ENCODE results near the gene LRRC74A. TPM values are rescaled to one million over a fixed set of nuclear protein-coding genes. Genes with fewer than 3 reads are reported as not detected.

Gene LRRC74A
- total RNA-seq, 2 donors from 2014 or later, result not detected

DNA sequence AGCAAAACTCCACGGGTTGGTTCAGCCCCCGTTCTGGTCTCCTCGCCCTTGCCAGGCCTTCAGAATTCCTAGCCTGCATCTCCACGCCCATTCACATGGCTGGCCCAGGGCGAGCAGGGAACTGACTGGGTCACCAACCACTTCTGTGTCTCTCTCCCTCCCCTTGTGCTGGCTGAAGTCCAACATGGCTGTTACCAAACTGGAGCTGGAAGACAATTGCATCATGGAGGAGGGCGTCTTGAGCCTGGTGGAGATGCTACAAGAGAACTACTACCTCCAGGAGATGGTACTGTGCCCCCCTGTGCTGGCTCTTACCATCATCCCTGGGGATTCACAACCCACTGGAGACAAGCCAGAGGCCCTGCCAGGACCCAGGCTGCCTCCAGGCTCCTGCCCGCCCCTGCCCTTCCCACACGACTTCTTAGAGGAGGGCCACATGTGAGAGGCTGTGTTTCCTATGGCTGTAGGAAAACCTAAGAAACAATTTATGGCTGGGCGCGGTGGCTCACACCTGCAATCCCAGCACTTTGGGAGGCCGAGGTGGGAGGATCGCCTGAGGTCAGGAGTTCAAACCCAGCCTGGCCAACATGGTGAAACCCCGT lies 9.9 kb downstream of the LRRC74A start:
- no peak for ATAC-seq (replicated peaks in 1 of 2)
- H3K27me3 Mint-ChIP-seq (ENCODE audit: low read depth), result peaks cover 7% of the 10 kb centered on the region
- H3K4me3 Mint-ChIP-seq, result no peak overlapping the region
- H3K36me3 Mint-ChIP-seq (ENCODE audit: insufficient read depth in 2 of 2), result no peaks in the 10 kb centered on the region
- no peak overlapping the region for H3K27ac Mint-ChIP-seq
- H3K4me1 Mint-ChIP-seq (ENCODE audit: low read depth), result no peaks in the 10 kb centered on the region
- DNase-seq, result no peak
- H3K9me3 Mint-ChIP-seq, result no peaks in the 10 kb centered on the region

DNA sequence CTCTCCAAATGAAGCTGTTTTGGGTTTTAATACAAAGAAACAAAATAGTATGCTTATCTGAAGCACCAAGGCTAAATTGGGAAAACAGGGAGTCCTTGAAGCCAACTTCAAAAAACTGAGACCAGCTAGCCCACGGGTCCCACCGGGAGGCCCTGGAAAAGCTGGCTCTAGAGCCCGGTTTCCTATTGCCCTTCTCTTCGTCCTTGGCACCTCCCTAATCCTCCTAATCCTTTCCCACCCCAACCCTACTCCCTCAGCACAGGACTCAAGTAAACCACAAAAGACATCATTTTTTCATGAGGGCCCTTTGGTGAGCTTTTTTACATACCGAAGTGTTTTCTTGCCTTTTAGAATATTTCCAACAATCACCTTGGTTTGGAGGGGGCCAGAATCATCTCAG lies 11.3 kb downstream of the LRRC74A start:
- no peaks in the 10 kb centered on the region for H3K36me3 Mint-ChIP-seq (ENCODE audit: insufficient read depth in 2 of 2)
- no peak for DNase-seq
- no peaks in the 10 kb centered on the region for H3K4me1 Mint-ChIP-seq (ENCODE audit: low read depth)
- no peak overlapping the region for H3K27ac Mint-ChIP-seq
- no peaks in the 10 kb centered on the region for H3K9me3 Mint-ChIP-seq
- ATAC-seq (replicated peaks in 1 of 2), result no peak
- no peak overlapping the region for H3K4me3 Mint-ChIP-seq
- peaks cover 7% of the 10 kb centered on the region for H3K27me3 Mint-ChIP-seq (ENCODE audit: low read depth)

DNA sequence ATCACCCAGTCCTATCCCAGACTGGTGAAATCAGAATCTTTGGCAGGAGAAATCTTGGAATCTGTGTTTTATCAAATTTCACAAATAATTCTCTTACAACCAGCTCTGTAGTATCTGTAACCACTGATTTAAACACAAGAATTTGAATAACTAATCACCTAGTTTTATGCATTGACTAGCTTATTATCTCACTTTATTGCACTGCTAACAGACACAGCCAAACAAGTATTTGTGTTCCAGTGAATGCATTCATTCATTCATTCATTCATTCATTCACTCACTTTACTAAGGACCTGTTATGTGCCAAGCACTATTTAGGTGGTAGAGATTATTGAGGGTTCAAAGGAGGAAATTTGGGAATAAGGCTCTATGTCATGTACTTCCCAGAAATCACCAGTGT lies 16.2 kb downstream of the LRRC74A start:
- H3K4me1 Mint-ChIP-seq (ENCODE audit: low read depth), result peaks cover 7% of the 10 kb centered on the region
- no peak for DNase-seq
- H3K9me3 Mint-ChIP-seq, result no peaks in the 10 kb centered on the region
- no peak for ATAC-seq (replicated peaks in 1 of 2)
- no peak overlapping the region for H3K4me3 Mint-ChIP-seq
- H3K36me3 Mint-ChIP-seq (ENCODE audit: insufficient read depth in 2 of 2), result no peaks in the 10 kb centered on the region
- no peak overlapping the region for H3K27ac Mint-ChIP-seq
- peaks cover 18% of the 10 kb centered on the region for H3K27me3 Mint-ChIP-seq (ENCODE audit: low read depth)

DNA sequence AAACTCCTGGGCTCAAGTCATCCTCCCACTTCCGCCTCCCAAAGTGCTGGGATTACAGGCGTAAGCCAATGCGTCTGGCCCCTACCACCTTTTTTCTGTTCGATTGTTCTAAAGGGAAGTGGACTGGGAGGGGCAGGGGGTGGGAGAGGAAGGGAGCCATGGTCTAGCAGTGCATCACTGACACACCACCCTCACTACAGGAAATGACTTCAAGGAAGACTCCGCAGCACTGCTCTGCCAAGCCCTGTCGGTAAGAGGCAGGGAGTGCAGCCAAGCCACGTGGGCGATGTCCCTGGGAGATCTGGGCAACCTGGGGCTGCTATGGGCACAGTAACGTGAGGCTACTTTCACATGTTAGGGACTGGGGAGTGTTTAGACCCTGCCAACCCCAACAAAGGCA lies 18.0 kb downstream of the LRRC74A start:
- Mint-ChIP-seq H3K36me3 (ENCODE audit: insufficient read depth in 2 of 2) (no peaks in the 10 kb centered on the region), H3K27me3 (ENCODE audit: low read depth) (peaks cover 10% of the 10 kb centered on the region), H3K9me3 (no peaks in the 10 kb centered on the region), H3K4me3 (no peak overlapping the region), H3K4me1 (ENCODE audit: low read depth) (peaks cover 7% of the 10 kb centered on the region), H3K27ac (no peak overlapping the region)
- ATAC-seq (replicated peaks in 1 of 2), result peak; percentile 100
- DNase-seq, result peak; percentile 66 to 71

DNA sequence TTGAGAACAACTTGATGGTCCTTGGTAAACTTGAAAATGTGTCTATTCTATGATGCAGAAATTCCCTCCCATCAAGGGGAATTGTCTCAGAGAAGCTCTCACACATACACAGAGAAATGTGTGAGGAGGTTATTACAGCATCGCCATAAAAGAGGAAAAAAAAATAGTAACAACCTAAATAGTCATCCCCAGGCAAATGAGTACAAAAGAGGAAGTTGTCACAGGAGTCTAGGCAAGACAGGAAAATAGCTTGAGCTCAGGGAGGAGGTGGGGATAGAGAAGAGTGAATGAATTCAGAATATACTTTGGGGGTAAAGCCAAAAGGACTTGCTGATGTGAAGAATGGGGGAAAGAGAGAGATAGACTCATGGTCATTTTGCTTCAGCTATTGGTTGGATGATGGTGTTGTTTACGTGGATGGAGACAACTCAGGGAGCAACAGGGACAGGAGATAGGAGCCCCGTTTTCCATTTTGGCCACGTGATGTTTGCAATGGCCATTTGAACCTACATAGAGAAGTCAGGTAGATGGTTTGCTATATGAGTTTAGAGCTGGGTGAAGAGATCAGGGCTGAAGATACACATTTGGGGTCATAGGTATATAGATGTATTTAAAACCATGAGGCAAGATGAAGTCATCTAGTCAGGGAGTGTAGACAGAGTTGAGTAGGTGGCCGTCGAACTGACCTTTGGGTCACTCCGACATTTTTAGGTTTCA lies 20.3 kb downstream of the LRRC74A start:
- Mint-ChIP-seq H3K27me3 (ENCODE audit: low read depth) (peaks cover 10% of the 10 kb centered on the region), H3K4me1 (ENCODE audit: low read depth) (peaks cover 7% of the 10 kb centered on the region), H3K36me3 (ENCODE audit: insufficient read depth in 2 of 2) (no peaks in the 10 kb centered on the region), H3K4me3 (no peak overlapping the region), H3K27ac (no peak overlapping the region), H3K9me3 (no peaks in the 10 kb centered on the region)
- no peak for DNase-seq
- ATAC-seq (replicated peaks in 1 of 2), result no peak

DNA sequence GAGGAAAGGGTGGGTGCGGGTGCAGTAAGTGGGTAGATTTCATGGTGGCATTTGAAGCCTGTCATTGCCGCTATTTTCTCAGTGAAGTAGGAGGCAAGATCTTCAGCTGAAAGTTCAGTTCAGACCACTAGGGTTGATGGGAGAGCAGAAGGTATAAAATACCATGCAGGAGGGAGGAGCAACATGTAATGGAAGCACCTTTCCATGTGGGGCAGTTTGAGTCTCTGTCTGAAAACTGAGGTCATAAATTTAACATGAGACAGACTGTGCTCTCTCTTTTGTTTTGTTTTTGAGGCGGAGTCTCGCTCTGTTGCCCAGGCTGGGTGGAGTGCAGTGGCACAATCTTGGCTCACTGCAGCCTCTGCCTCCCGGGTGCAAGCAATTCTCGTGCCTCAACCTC lies 22.7 kb downstream of the LRRC74A start:
- Mint-ChIP-seq H3K4me3 (no peak overlapping the region), H3K36me3 (ENCODE audit: insufficient read depth in 2 of 2) (no peaks in the 10 kb centered on the region), H3K27ac (no peak overlapping the region), H3K9me3 (no peaks in the 10 kb centered on the region), H3K4me1 (ENCODE audit: low read depth) (peaks cover 7% of the 10 kb centered on the region), H3K27me3 (ENCODE audit: low read depth) (peaks cover 10% of the 10 kb centered on the region)
- ATAC-seq (replicated peaks in 1 of 2) (no peak), DNase-seq (no peak)

DNA sequence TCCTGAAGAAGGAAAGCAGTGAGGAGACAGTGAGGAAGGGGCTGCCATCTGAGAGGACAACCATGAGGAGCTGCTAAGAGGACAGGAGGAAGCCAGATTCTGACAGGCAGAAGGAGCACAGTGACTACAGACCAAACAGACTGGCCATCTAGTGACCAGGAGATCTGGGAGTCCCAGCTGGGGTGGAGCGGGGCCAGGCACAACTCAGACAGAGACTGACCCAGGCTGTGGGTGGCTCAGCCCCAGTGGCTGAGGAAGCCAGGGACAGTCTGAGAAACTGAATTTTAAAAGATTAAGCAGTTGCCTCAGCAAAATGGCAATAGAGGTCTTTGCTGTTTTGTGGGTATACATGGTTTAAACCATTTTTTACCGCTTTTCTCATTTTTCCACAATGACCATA lies 28.9 kb downstream of the LRRC74A start:
- DNase-seq (no peak), ATAC-seq (replicated peaks in 1 of 2) (no peak)
- Mint-ChIP-seq H3K36me3 (ENCODE audit: insufficient read depth in 2 of 2) (no peaks in the 10 kb centered on the region), H3K27me3 (ENCODE audit: low read depth) (peaks cover 14% of the 10 kb centered on the region), H3K4me1 (ENCODE audit: low read depth) (no peaks in the 10 kb centered on the region), H3K27ac (no peak overlapping the region), H3K9me3 (no peaks in the 10 kb centered on the region), H3K4me3 (no peak overlapping the region)

DNA sequence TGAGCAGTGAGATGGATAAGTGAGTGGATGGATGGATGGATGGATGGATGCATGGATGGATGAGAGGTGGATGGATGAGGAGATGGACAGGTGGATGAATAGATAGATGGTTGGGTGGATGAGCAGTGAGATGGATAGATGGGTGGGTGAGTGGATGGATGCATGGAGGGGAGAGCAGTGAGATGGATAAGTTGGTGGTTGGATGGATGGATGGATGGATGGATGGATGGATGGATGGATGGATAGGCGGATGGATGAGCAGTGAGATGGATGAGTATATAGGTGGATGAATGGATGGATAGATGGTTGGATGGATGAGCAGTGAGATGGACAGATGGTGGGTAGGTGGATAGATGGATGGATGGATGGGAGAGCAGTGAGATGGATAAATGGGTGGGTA lies 30.6 kb downstream of the LRRC74A start:
- no peaks in the 10 kb centered on the region for H3K4me1 Mint-ChIP-seq (ENCODE audit: low read depth)
- ATAC-seq (replicated peaks in 1 of 2), result no peak
- DNase-seq, result no peak
- H3K27ac Mint-ChIP-seq, result no peak overlapping the region
- H3K36me3 Mint-ChIP-seq (ENCODE audit: insufficient read depth in 2 of 2), result no peaks in the 10 kb centered on the region
- H3K4me3 Mint-ChIP-seq, result no peak overlapping the region
- peaks cover 14% of the 10 kb centered on the region for H3K27me3 Mint-ChIP-seq (ENCODE audit: low read depth)
- H3K9me3 Mint-ChIP-seq, result no peaks in the 10 kb centered on the region

DNA sequence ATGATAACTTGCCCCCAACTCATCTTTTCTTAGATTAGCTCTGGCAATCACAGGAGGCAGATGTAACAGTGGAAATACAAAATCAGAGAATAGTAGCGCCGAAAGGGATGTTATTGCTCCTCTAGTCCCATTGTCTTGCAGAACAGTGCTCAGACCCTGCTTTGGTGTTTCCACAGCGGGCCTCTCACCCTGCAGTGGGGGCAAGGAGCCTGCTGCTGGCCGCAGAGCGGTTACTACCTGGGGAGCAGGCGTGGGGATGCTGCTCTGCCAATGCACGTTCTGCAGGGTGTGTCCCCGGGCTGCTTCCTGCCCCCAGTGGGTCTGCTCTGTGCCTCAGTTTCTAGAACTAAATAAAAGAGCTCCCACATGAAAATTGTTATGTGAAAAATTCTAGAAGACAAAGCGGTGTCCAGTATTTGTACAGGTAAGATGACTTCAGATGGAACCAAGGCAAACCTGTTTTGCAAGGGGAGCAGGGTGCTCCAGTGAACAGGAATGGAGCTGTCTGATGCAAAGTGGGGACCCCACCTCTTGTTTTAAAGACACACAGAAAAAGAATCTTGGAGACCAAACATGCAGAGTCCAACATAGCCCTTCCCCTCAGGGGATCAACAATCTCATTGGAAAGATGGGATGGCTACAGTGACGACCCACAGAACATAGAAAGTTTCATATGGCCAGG lies 35.5 kb downstream of the LRRC74A start:
- Mint-ChIP-seq H3K27ac (no peak overlapping the region), H3K36me3 (ENCODE audit: insufficient read depth in 2 of 2) (no peaks in the 10 kb centered on the region), H3K27me3 (ENCODE audit: low read depth) (peaks cover 6% of the 10 kb centered on the region), H3K4me1 (ENCODE audit: low read depth) (peaks cover 19% of the 10 kb centered on the region), H3K4me3 (no peak overlapping the region), H3K9me3 (no peaks in the 10 kb centered on the region)
- ATAC-seq (replicated peaks in 1 of 2), result no peak
- DNase-seq, result no peak

DNA sequence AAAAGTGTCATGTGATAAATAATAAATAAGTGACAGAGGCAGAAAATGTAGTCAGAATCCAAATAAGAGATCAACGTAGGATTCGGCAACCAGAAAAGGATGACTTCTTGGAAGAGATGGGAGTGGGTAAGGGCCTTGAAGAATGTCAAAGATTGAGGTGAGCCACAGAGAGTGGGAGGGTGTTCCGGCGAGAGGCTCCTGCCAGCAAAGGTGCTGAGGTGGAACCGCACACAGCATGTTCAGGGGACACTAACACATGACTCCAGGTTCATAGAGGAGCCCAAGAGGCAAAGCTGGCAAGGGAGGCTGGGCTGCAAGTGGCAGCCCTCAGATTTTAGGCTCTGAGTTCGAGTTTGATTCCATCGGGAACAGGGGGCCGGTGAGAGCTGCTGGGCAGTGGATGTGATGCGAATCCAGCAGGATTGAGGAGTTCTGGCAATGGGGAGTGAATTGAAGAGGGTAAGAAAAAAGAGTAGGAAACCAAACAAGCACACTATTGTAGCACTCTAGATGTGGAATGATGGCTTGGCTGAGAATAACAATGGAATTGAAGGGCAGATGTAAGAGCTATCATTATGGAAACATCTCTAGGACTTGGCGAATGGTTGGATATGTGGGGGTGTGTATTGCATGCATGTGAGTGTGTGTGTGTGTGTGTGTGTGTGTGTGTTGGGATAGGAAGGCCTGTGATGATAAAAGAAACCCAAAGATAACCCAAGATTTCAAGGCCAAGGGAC lies 36.5 kb downstream of the LRRC74A start:
- H3K27me3 Mint-ChIP-seq (ENCODE audit: low read depth), result no peaks in the 10 kb centered on the region
- peaks cover 23% of the 10 kb centered on the region for H3K4me1 Mint-ChIP-seq (ENCODE audit: low read depth)
- no peaks in the 10 kb centered on the region for H3K36me3 Mint-ChIP-seq (ENCODE audit: insufficient read depth in 2 of 2)
- DNase-seq, result no peak
- no peak overlapping the region for H3K4me3 Mint-ChIP-seq
- H3K27ac Mint-ChIP-seq, result no peak overlapping the region
- no peak for ATAC-seq (replicated peaks in 1 of 2)
- no peaks in the 10 kb centered on the region for H3K9me3 Mint-ChIP-seq

DNA sequence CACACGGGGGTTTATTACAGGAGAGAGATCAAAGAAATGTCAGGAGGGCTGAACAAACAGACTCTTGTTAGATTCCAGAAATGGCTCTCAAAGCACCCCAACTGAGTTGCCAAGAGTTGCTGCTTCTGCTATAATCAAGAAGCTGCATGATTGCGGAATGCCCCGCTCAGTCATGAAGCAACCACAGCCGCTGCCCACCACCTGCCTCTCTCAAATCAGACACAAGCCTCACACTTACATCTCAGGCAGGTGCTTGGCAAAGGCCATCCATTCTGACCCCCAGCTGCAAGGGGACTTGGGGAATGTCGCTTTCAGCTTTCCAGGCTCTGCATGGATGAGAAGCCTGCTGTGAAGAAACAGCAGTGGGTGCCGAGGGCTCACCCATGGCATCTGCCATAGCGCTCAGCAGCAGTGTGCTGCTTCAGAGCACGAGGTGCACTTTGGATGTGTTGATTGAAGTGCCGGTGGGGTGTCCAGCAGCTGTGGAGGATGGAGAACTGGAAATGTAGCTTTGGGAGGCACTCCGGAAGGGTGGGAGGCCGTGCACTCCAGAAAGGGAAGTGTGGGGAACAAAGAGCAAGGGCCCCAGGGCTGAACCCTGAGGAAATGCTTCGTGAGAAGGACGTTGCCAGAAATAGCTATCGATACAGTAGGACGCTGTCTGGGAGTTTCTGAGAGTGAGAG lies 37.7 kb downstream of the LRRC74A start:
- Mint-ChIP-seq H3K4me3 (peak overlapping the region in 1 of 2 donors; percentile 5), H3K36me3 (ENCODE audit: insufficient read depth in 2 of 2) (no peaks in the 10 kb centered on the region), H3K27ac (no peak overlapping the region), H3K27me3 (ENCODE audit: low read depth) (no peaks in the 10 kb centered on the region), H3K4me1 (ENCODE audit: low read depth) (peaks cover 32% of the 10 kb centered on the region), H3K9me3 (no peaks in the 10 kb centered on the region)
- DNase-seq (no peak), ATAC-seq (replicated peaks in 1 of 2) (peak in 1 of 2 donors; percentile 38)

DNA sequence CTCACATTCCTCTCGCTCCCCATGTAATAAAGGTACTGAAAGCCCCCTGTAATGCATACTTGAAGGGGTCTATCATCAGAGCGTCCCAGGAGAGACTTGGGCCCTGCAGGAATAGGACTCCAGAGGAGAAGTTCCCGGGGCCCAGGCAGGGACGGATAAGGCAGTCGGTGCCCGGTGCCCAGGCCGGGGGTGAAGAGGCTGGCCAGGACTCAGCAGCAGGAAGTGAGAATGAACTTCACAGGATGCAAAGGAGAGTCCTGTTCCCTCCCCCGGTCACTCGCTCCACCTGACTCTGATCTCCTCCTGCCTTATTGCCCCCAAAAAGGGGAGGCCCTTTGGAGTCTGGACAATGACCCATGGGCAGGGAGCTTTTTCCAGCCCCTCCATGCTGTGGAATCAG lies 40.2 kb downstream of the LRRC74A start:
- H3K9me3 Mint-ChIP-seq, result no peaks in the 10 kb centered on the region
- DNase-seq (no peak), ATAC-seq (replicated peaks in 1 of 2) (no peak)
- peaks cover 32% of the 10 kb centered on the region for H3K4me1 Mint-ChIP-seq (ENCODE audit: low read depth)
- H3K27me3 Mint-ChIP-seq (ENCODE audit: low read depth), result no peaks in the 10 kb centered on the region
- H3K4me3 Mint-ChIP-seq, result no peak overlapping the region
- no peak overlapping the region for H3K27ac Mint-ChIP-seq
- H3K36me3 Mint-ChIP-seq (ENCODE audit: insufficient read depth in 2 of 2), result no peaks in the 10 kb centered on the region

Measured in activated T-cell treated with anti-CD3 and anti-CD28 coated beads, Interleukin-2, amount 50 U/mL, for 72 hours (primary cell).